ENCODE results near the gene ITIH5.

The ITIH5 gene

GRCh38 chr10:7583626-7584025 is 83.1 kb downstream of the ITIH5 start:
- DNase-seq (ENCODE audit: low read depth), result no peak

GRCh38 chr10:7580520-7580919 is 86.2 kb downstream of the ITIH5 start:
- no peak for DNase-seq (ENCODE audit: low read depth)

- DNase-seq (ENCODE audit: low read depth), result no peak
These were observed 87.1 kb downstream of the ITIH5 start for GRCh38 chr10:7579681-7580080.

GRCh38 chr10:7577579-7577978 is 89.2 kb downstream of the ITIH5 start:
- DNase-seq (ENCODE audit: low read depth), result no peak

- DNase-seq (ENCODE audit: low read depth), result no peak
These were observed 89.6 kb downstream of the ITIH5 start for GRCh38 chr10:7577176-7577575.

GRCh38 chr10:7576340-7576739 is 90.4 kb downstream of the ITIH5 start:
- no peak for DNase-seq (ENCODE audit: low read depth)

GRCh38 chr10:7572391-7572790 is 94.4 kb downstream of the ITIH5 start:
- DNase-seq (ENCODE audit: low read depth), result no peak

- DNase-seq (ENCODE audit: low read depth), result no peak
These were observed 94.8 kb downstream of the ITIH5 start for GRCh38 chr10:7571981-7572380.

- no peak for DNase-seq (ENCODE audit: low read depth)
These were observed 98.7 kb downstream of the ITIH5 start for GRCh38 chr10:7567911-7568620.

GRCh38 chr10:7566891-7567290 is 99.9 kb downstream of the ITIH5 start:
- DNase-seq (ENCODE audit: low read depth), result no peak

GRCh38 chr10:7565871-7566270 is 100.9 kb downstream of the ITIH5 start:
- no peak for DNase-seq (ENCODE audit: low read depth)

- DNase-seq (ENCODE audit: low read depth), result no peak
These were observed 103.0 kb downstream of the ITIH5 start for GRCh38 chr10:7563770-7564169.

GRCh38 chr10:7563368-7563767 is 103.4 kb downstream of the ITIH5 start:
- no peak for DNase-seq (ENCODE audit: low read depth)

- no peak for DNase-seq (ENCODE audit: low read depth)
These were observed 104.8 kb downstream of the ITIH5 start for GRCh38 chr10:7561985-7562384.

- DNase-seq (ENCODE audit: low read depth), result no peak
These were observed 105.4 kb downstream of the ITIH5 start for GRCh38 chr10:7561216-7561893.

- DNase-seq (ENCODE audit: low read depth), result no peak
These were observed 106.2 kb downstream of the ITIH5 start for GRCh38 chr10:7560519-7560918.

- DNase-seq (ENCODE audit: low read depth), result no peak
These were observed 107.4 kb downstream of the ITIH5 start for GRCh38 chr10:7559386-7559785.

GRCh38 chr10:7558036-7558435 is 108.7 kb downstream of the ITIH5 start:
- DNase-seq (ENCODE audit: low read depth), result no peak

GRCh38 chr10:7553531-7553930 is 113.2 kb downstream of the ITIH5 start:
- no peak for DNase-seq (ENCODE audit: low read depth)

- DNase-seq (ENCODE audit: low read depth), result no peak
These were observed 114.6 kb downstream of the ITIH5 start for GRCh38 chr10:7551950-7552716.

- no peak for DNase-seq (ENCODE audit: low read depth)
These were observed 115.5 kb downstream of the ITIH5 start for GRCh38 chr10:7551289-7551688.

GRCh38 chr10:7550013-7550412 is 116.8 kb downstream of the ITIH5 start:
- no peak for DNase-seq (ENCODE audit: low read depth)

GRCh38 chr10:7547829-7548228 is 118.9 kb downstream of the ITIH5 start:
- no peak for DNase-seq (ENCODE audit: low read depth)

All from non-pigmented ciliary epithelial cell (primary cell).